Nephron progenitor cell (in vitro differentiated cells): ENCODE results near the gene KLF3.
A peak's percentile ranks its signal among the peaks of the same experiment; 100 is the strongest.

ENCODE experiments used
- DNase-seq: peaks from one replicate; pipeline ENCODE4 v3.0.0; 2021
- H3K27ac Mint-ChIP-seq: 2 replicates; pipeline ENCODE4 v1.8.0; 2021; ENCODE audit warnings: mild to moderate bottlenecking, moderate library complexity, mixed read lengths
- H3K27me3 Mint-ChIP-seq: 2 replicates; pipeline ENCODE4 v1.8.0; 2021; ENCODE audit warnings: mild to moderate bottlenecking, low read depth, mixed read lengths; ENCODE audit not compliant: poor library complexity
- H3K36me3 Mint-ChIP-seq: 2 replicates; pipeline ENCODE4 v1.8.0; 2021; ENCODE audit warnings: low read depth, mixed read lengths
- H3K4me1 Mint-ChIP-seq: 2 replicates; pipeline ENCODE4 v1.8.0; 2021; ENCODE audit warnings: mixed read lengths
- H3K4me3 Mint-ChIP-seq: 2 replicates; pipeline ENCODE4 v1.8.0; 2021; ENCODE audit warnings: mild to moderate bottlenecking, moderate library complexity, mixed read lengths
- H3K9me3 Mint-ChIP-seq: 2 replicates; pipeline ENCODE4 v1.8.0; 2021; ENCODE audit warnings: mild to moderate bottlenecking, moderate library complexity, mixed read lengths
- CTCF ChIP-seq: fragments of 200-600 bp; sonication (generic); IDR thresholded peaks from 2 replicates; pipeline ENCODE4 v1.5.0; 2021; ENCODE audit warnings: antibody characterized with exemption

KLF3 gene

GRCh38 chr4:38641811-38642210, 22.2 kb upstream of the KLF3 start:
- Mint-ChIP-seq H3K36me3 (peaks cover 29% of the 10 kb centered on the region), H3K27me3 (peaks cover 12% of the 10 kb centered on the region), H3K9me3 (peaks cover 21% of the 10 kb centered on the region), H3K4me3 (no peak overlapping the region), H3K27ac (no peak overlapping the region), H3K4me1 (no peaks in the 10 kb centered on the region)
- no peak for TF ChIP-seq CTCF
- DNase-seq: no peak

- H3K4me3 Mint-ChIP-seq: no peak overlapping the region
- DNase-seq: no peak
- H3K9me3 Mint-ChIP-seq: peaks cover 18% of the 10 kb centered on the region
- peaks cover 29% of the 10 kb centered on the region for H3K36me3 Mint-ChIP-seq
- no peaks in the 10 kb centered on the region for H3K4me1 Mint-ChIP-seq
- peaks cover 9% of the 10 kb centered on the region for H3K27me3 Mint-ChIP-seq
- no peak overlapping the region for H3K27ac Mint-ChIP-seq
- TF ChIP-seq CTCF: no peak
These were observed 19.8 kb upstream of the KLF3 start for GRCh38 chr4:38644201-38644600.

- no peak for TF ChIP-seq CTCF
- no peak for DNase-seq
These were observed 16.7 kb upstream of the KLF3 start for GRCh38 chr4:38647101-38647819.

GRCh38 chr4:38650133-38650532, 13.9 kb upstream of the KLF3 start:
- peaks cover 4% of the 10 kb centered on the region for H3K9me3 Mint-ChIP-seq
- no peak for DNase-seq
- H3K4me3 Mint-ChIP-seq: no peak overlapping the region
- H3K36me3 Mint-ChIP-seq: peaks cover 15% of the 10 kb centered on the region
- H3K27me3 Mint-ChIP-seq: peaks cover 6% of the 10 kb centered on the region
- no peak for TF ChIP-seq CTCF
- peaks cover 25% of the 10 kb centered on the region for H3K4me1 Mint-ChIP-seq
- H3K27ac Mint-ChIP-seq: no peak overlapping the region

More at GRCh38 chr4:38647101-38647819, 16.7 kb upstream of the KLF3 start:
- no peak overlapping the region for H3K27ac Mint-ChIP-seq
- peaks cover 4% of the 10 kb centered on the region for H3K9me3 Mint-ChIP-seq
- peaks cover 7% of the 10 kb centered on the region for H3K27me3 Mint-ChIP-seq
- no peak overlapping the region for H3K4me3 Mint-ChIP-seq
- H3K4me1 Mint-ChIP-seq: peaks cover 5% of the 10 kb centered on the region
- H3K36me3 Mint-ChIP-seq: peaks cover 12% of the 10 kb centered on the region

GRCh38 chr4:38654273-38654672, 9.7 kb upstream of the KLF3 start:
- no peak for DNase-seq
- H3K36me3 Mint-ChIP-seq: peaks cover 18% of the 10 kb centered on the region
- H3K4me3 Mint-ChIP-seq: no peak overlapping the region
- no peaks in the 10 kb centered on the region for H3K9me3 Mint-ChIP-seq
- TF ChIP-seq CTCF: no peak
- H3K4me1 Mint-ChIP-seq: peaks cover 27% of the 10 kb centered on the region
- peak overlapping the region; percentile 84 for H3K27ac Mint-ChIP-seq
- peaks cover 8% of the 10 kb centered on the region for H3K27me3 Mint-ChIP-seq

GRCh38 chr4:38656111-38656510, 7.9 kb upstream of the KLF3 start:
- TF ChIP-seq CTCF: no peak
- no peak for DNase-seq
- Mint-ChIP-seq H3K27ac (no peak overlapping the region), H3K4me1 (peaks cover 33% of the 10 kb centered on the region), H3K27me3 (peaks cover 10% of the 10 kb centered on the region), H3K36me3 (peaks cover 34% of the 10 kb centered on the region), H3K4me3 (no peak overlapping the region), H3K9me3 (peaks cover 5% of the 10 kb centered on the region)
